ENCODE results near the gene RBKS.

- no peak for TF ChIP-seq CTCF (conservative IDR thresholded peaks at IDR 0.05)
- no peak for TF ChIP-seq ZFX (IDR thresholded peaks at IDR 0.05)
These were observed 44.8 kb upstream of the RBKS start for GRCh38 chr2:27935026-27935425.
